ENCODE results near the gene MYH9. TPM values are rescaled to one million over a fixed set of nuclear protein-coding genes. Genes with fewer than 3 reads are reported as not detected.
A peak's percentile ranks its signal among the peaks of the same experiment; 100 is the strongest.

MYH9 gene
- total and polyA plus RNA-seq, 2 donors (not counting 1 experiment from before 2014, with no cell fraction given) = 108 to 554 TPM

- no peaks in the 10 kb centered on the region for H3K27me3 ChIP-seq (replicated peaks in 1 of 4; ENCODE audit: control extremely low read depth in 1 of 4, control insufficient read depth in 3 of 4, insufficient read depth in 4 of 4, low read length in 3 of 4)
- intact Hi-C loops (cut with micrococcal nuclease) = loop anchor here (1.0 to 5.0 kb wide), 6 partner anchors 8 to 142 kb away; partner anchors contain the start of gene EIF3D
- H3K27ac ChIP-seq (ENCODE audit: low read length in 2 of 2) = peak overlapping the region; percentile 79 to 93
- ATAC-seq (ENCODE audit: low read depth) (peak; percentile 5), DNase-seq (peak; percentile 64)
- peaks cover 63% of the 10 kb centered on the region for H3K4me1 Mint-ChIP-seq
- peaks cover 2 to 19% of the 10 kb centered on the region in 2 experiments for H3K36me3 ChIP-seq (replicated peaks in 1 of 2; ENCODE audit: control extremely low read depth in 1 of 2, control insufficient read depth in 1 of 2, extremely low read depth in 1 of 2, insufficient read depth in 2 of 2, low read length in 1 of 2)
- 6% methylated on average over 10 of the region's 12 CpGs for WGBS (ENCODE audit: insufficient coverage)
- H3K9me3 Mint-ChIP-seq (ENCODE audit: insufficient read depth) = no peaks in the 10 kb centered on the region
- H3K9ac ChIP-seq (ENCODE audit: low read length) = peak overlapping the region; percentile 82
- H3K79me2 ChIP-seq (ENCODE audit: control insufficient read depth, insufficient read depth, low read length) = peaks cover 91% of the 10 kb centered on the region
- no peaks in the 10 kb centered on the region for H3K9me3 ChIP-seq (ENCODE audit: control extremely low read depth in 1 of 3, control insufficient read depth in 2 of 3, insufficient read depth in 1 of 3, low read length in 2 of 3)
- H2AFZ ChIP-seq (ENCODE audit: insufficient read depth, low read depth, low read length, poor library complexity, severe bottlenecking) = no peak overlapping the region
- H3K4me1 ChIP-seq (ENCODE audit: control insufficient read depth in 2 of 2, insufficient read depth in 2 of 2, low read length in 2 of 2) = peaks cover 65 to 74% of the 10 kb centered on the region in 2 donors
- ChIA-PET POLR2A (interaction anchor here (0.9 to 2.6 kb wide), 10 partner anchors 8 to 69 kb away, joined by 3 to 13 read pairs (median 5); no protein-coding TSS in a partner anchor), CTCF (interaction anchor here (0.8 to 2.7 kb wide), 25 partner anchors 9 to 225 kb away, joined by 3 to 20 read pairs (median 4); partner anchors contain the start of gene APOL3)
- peak overlapping the region; percentile 92 for H3K4me2 ChIP-seq (replicated peaks; ENCODE audit: low read depth, low read length, poor library complexity, severe bottlenecking)
- peaks cover 58% of the 10 kb centered on the region for H4K20me1 ChIP-seq (ENCODE audit: control insufficient read depth, insufficient read depth, low read length, poor library complexity, severe bottlenecking)
- H3K4me3 ChIP-seq (ENCODE audit: control extremely low read depth in 1 of 5, extremely low read depth in 1 of 5, insufficient read depth in 1 of 5, low read depth in 2 of 5, low read length in 4 of 5) = peak overlapping the region; percentile 67 to 95 (median 87)
- peak overlapping the region; percentile 89 for H3K27ac Mint-ChIP-seq
- H3K27me3 Mint-ChIP-seq = no peaks in the 10 kb centered on the region
- H3K4me3 Mint-ChIP-seq = peak overlapping the region; percentile 98
- TF ChIP-seq CTCF (IDR thresholded peaks at IDR 0.05) (no peak), EZH2 (IDR thresholded peaks at IDR 0.05; ENCODE audit: borderline replicate concordance, insufficient read depth, low read depth, low read length, poor library complexity, severe bottlenecking) (no peak)
These were observed 2.0 kb downstream of the MYH9 start for GRCh38 chr22:36385491-36386350.
